ENCODE measurements around the gene SELENOF. TPM values are rescaled to one million over a fixed set of nuclear protein-coding genes. Genes with fewer than 3 reads are reported as not detected.
A peak's percentile ranks its signal among the peaks of the same experiment; 100 is the strongest.
"Not testable (repeated sequence)": the region's sequence is repeated elsewhere in the genome, so short reads cannot be mapped to it uniquely, and the experiment has no call there.

Gene SELENOF
- total RNA-seq, 2 experiments from 2014 or later: 137 to 138 TPM

DNA sequence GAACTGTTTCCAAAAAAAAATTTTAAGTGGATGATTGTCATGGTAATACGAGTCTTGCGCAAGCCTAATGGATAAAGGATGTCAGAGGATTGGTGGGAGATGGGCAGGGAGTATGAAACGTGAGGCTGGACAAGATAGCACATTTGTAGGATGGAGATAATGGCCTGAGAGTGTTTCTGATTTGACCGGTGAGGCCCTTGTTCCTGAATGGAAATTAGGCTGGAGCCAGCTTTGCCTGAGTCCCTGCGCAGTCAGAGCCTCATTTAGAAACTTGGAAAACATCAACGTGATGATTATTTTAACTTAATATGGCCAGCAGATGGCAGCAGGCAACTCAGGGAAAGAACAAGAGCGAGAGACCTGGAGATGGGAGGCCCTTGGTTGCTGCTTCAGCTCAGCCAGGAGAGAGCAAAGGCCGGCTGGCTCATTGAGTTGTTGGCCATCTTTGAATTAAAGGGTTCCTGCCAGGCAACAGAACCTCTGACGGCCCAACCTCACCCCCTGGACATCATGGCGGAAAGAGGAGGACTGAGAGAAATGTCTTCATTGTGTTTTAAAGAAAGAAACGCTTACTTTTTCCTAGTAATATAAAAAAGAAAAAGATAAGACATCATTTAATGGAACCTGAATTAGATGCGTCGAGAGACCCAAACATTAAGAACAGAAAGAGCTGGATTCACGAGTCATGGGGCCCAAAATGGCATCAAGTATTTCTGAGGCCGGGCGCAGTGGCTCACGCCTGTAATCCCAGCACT is 80.3 kb downstream of the SELENOF start:
- Mint-ChIP-seq H3K27ac (no peak overlapping the region), H3K36me3 (no peaks in the 10 kb centered on the region), H3K27me3 (peaks cover 2% of the 10 kb centered on the region), H3K9me3 (no peaks in the 10 kb centered on the region), H3K4me1 (peaks cover 4% of the 10 kb centered on the region), H3K4me3 (no peak overlapping the region)
- DNase-seq (peak; percentile 39), ATAC-seq (ENCODE audit: low read depth) (peak; percentile 66)
- POLR2A ChIA-PET: no interaction called here

DNA sequence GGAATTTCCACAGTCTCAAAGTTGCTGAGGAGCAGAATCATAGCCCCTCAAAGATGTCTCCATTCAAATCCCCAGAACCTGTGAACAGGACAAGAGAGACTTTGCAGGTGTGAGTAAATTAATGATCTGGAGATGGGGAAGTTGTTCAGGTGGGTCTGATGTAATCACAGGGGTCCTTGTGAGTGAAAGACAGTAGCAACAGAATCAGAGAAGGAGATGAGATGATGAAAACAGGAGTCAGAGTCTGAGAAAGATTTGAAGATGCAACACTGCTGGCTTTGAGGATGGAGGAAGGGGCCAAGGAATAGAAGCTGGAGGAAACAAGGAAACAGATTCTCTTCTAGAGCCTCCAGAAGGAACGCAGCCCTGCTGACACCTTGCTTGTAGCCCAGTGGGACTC is 81.5 kb downstream of the SELENOF start:
- H3K27ac Mint-ChIP-seq: no peak overlapping the region
- H3K4me1 Mint-ChIP-seq: peaks cover 4% of the 10 kb centered on the region
- H3K36me3 Mint-ChIP-seq: no peaks in the 10 kb centered on the region
- H3K9me3 Mint-ChIP-seq: no peaks in the 10 kb centered on the region
- ATAC-seq (ENCODE audit: low read depth) (no peak), DNase-seq (no peak)
- H3K4me3 Mint-ChIP-seq: no peak overlapping the region
- POLR2A ChIA-PET: no interaction called here
- peaks cover 2% of the 10 kb centered on the region for H3K27me3 Mint-ChIP-seq

- Mint-ChIP-seq H3K4me3 (no peak overlapping the region), H3K27me3 (peaks cover 4% of the 10 kb centered on the region), H3K9me3 (no peaks in the 10 kb centered on the region), H3K36me3 (no peaks in the 10 kb centered on the region), H3K27ac (no peak overlapping the region), H3K4me1 (peaks cover 4% of the 10 kb centered on the region)
- ATAC-seq (ENCODE audit: low read depth): no peak
- DNase-seq: no peak
- POLR2A ChIA-PET: interaction anchor here (0.7 kb wide), 1 partner anchor 331 kb away, joined by 3 read pairs; no protein-coding TSS in a partner anchor
These were observed 84.6 kb downstream of the SELENOF start for GRCh38 chr1:86829321-86829720.

- POLR2A ChIA-PET: no interaction called here
- Mint-ChIP-seq H3K27ac (no peak overlapping the region), H3K9me3 (no peaks in the 10 kb centered on the region)
These were observed 85.9 kb downstream of the SELENOF start for GRCh38 chr1:86828024-86828423.

DNA sequence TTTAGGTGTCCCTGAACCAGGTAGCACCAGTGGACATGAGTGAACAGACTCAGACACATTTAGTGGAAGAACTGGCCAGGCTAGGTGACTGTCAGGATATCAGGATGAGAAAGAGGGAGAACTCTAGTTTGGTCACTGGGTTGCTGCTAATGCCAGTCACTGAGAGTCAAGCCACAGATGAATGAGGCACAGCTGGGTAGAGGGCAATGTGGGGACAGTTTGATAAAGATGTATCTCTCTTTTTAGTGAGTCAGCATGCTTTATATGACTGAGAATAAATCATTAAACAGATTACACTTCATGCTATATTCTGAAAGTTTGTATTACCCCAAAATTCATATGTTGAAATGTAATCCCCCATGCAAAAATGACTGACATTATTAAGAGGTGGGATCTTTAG is 87.1 kb downstream of the SELENOF start:
- POLR2A ChIA-PET: no interaction called here
- no peak for DNase-seq

More at GRCh38 chr1:86828024-86828423, 85.9 kb downstream of the SELENOF start:
- H3K4me3 Mint-ChIP-seq: no peak overlapping the region
- no peaks in the 10 kb centered on the region for H3K4me1 Mint-ChIP-seq
- no peaks in the 10 kb centered on the region for H3K36me3 Mint-ChIP-seq
- DNase-seq: no peak
- H3K27me3 Mint-ChIP-seq: peaks cover 11% of the 10 kb centered on the region
- ATAC-seq (ENCODE audit: low read depth): no peak

GRCh38 chr1:86825319-86825718 is 88.6 kb downstream of the SELENOF start:
- POLR2A ChIA-PET: no interaction called here
- Mint-ChIP-seq H3K36me3 (no peaks in the 10 kb centered on the region), H3K4me3 (no peak overlapping the region), H3K9me3 (no peaks in the 10 kb centered on the region), H3K27me3 (peaks cover 12% of the 10 kb centered on the region), H3K4me1 (peaks cover 1% of the 10 kb centered on the region), H3K27ac (no peak overlapping the region)
- no peak for DNase-seq
- no peak for ATAC-seq (ENCODE audit: low read depth)

More for the DNA sequence above, 87.1 kb downstream of the SELENOF start:
- no peak overlapping the region for H3K4me3 Mint-ChIP-seq
- no peaks in the 10 kb centered on the region for H3K9me3 Mint-ChIP-seq
- H3K4me1 Mint-ChIP-seq: peaks cover 1% of the 10 kb centered on the region
- H3K27ac Mint-ChIP-seq: no peak overlapping the region
- H3K27me3 Mint-ChIP-seq: peaks cover 10% of the 10 kb centered on the region
- H3K36me3 Mint-ChIP-seq: no peaks in the 10 kb centered on the region
- ATAC-seq (ENCODE audit: low read depth): no peak

GRCh38 chr1:86823821-86824500 is 90.0 kb downstream of the SELENOF start:
- Mint-ChIP-seq H3K4me1 (peaks cover 1% of the 10 kb centered on the region), H3K4me3 (no peak overlapping the region), H3K9me3 (peaks cover 3% of the 10 kb centered on the region), H3K27ac (no peak overlapping the region), H3K27me3 (peaks cover 12% of the 10 kb centered on the region), H3K36me3 (no peaks in the 10 kb centered on the region)
- no peak for ATAC-seq (ENCODE audit: low read depth)
- POLR2A ChIA-PET: no interaction called here
- DNase-seq: no peak

DNA sequence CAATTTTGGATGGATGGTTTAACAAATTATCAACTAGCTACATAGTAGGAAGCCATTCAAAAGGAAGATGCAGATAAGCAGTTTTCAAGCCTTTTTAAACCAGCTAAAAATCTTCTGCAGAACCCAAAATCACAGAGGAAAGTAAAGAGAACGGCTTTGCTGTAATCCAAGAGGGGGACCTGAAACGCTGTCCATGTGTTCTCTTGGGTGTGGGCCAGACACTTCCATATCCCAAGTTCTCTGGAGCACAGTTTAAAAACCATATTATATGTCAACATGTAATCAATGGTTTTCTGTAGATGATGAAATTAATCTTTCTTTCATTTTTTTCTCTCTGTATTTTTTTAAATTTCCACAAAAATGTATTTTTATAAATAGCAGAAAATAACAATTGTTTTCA is 90.5 kb downstream of the SELENOF start:
- Mint-ChIP-seq H3K36me3 (no peaks in the 10 kb centered on the region), H3K4me3 (no peak overlapping the region), H3K4me1 (peaks cover 1% of the 10 kb centered on the region), H3K9me3 (peaks cover 4% of the 10 kb centered on the region), H3K27me3 (peaks cover 12% of the 10 kb centered on the region), H3K27ac (no peak overlapping the region)
- POLR2A ChIA-PET: no interaction called here
- DNase-seq (no peak), ATAC-seq (ENCODE audit: low read depth) (no peak)

- DNase-seq (no peak), ATAC-seq (ENCODE audit: low read depth) (no peak)
- Mint-ChIP-seq H3K36me3 (no peaks in the 10 kb centered on the region), H3K4me1 (peaks cover 1% of the 10 kb centered on the region), H3K27me3 (peaks cover 12% of the 10 kb centered on the region), H3K9me3 (peaks cover 4% of the 10 kb centered on the region), H3K4me3 (no peak overlapping the region), H3K27ac (no peak overlapping the region)
- POLR2A ChIA-PET: no interaction called here
These were observed 91.5 kb downstream of the SELENOF start for GRCh38 chr1:86822459-86822858.

DNA sequence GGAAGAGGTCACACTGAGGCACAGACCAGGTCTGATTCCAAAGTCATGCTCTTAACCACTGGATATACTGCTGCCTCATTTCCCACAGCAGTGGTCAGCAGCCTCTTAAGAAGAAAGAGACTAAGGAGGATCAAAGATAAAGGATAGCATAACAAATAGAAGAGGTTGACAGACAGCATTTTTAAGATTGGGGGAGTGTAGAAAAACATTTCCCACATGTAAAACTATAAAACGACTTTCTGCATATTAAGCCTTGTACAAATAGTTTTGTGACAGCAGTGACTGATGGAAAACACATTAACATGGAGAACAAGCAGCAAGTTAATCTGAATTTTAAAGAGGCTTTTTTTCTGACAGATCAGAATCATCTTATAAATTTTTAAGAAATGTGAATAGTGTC is 92.0 kb downstream of the SELENOF start:
- Mint-ChIP-seq H3K27ac (no peak overlapping the region), H3K4me3 (no peak overlapping the region), H3K9me3 (peaks cover 4% of the 10 kb centered on the region), H3K4me1 (peaks cover 1% of the 10 kb centered on the region), H3K36me3 (no peaks in the 10 kb centered on the region), H3K27me3 (peaks cover 12% of the 10 kb centered on the region)
- no peak for ATAC-seq (ENCODE audit: low read depth)
- POLR2A ChIA-PET: no interaction called here
- DNase-seq: no peak

DNA sequence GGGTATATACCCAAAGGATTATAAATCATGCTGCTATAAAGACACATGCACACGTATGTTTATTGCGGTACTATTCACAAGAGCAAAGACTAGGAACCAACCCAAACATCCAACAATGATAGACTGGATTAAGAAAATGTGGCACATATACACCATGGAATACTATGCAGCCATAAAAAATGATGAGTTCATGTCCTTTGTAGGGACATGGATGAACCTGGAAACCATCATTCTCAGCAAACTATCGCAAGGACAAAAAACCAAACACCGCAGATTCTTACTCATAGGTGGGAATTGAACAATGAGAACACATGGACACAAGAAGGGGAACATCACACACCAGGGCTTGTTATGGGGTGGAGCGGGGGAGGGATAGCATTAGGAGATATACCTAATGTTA is 94.0 kb downstream of the SELENOF start:
- H3K27ac Mint-ChIP-seq; H3K36me3 Mint-ChIP-seq; DNase-seq; H3K4me3 Mint-ChIP-seq; H3K4me1 Mint-ChIP-seq; POLR2A ChIA-PET; ATAC-seq (ENCODE audit: low read depth); H3K9me3 Mint-ChIP-seq: not testable (repeated sequence)
- peaks cover 12% of the 10 kb centered on the region for H3K27me3 Mint-ChIP-seq

GRCh38 chr1:86817246-86817826 is 96.6 kb downstream of the SELENOF start:
- H3K27me3 Mint-ChIP-seq; H3K36me3 Mint-ChIP-seq; H3K4me1 Mint-ChIP-seq; H3K9me3 Mint-ChIP-seq; POLR2A ChIA-PET; H3K4me3 Mint-ChIP-seq; H3K27ac Mint-ChIP-seq; ATAC-seq (ENCODE audit: low read depth); DNase-seq: not testable (repeated sequence)

- ATAC-seq (ENCODE audit: low read depth); H3K27me3 Mint-ChIP-seq; H3K4me3 Mint-ChIP-seq; POLR2A ChIA-PET; H3K36me3 Mint-ChIP-seq; DNase-seq; H3K9me3 Mint-ChIP-seq; H3K27ac Mint-ChIP-seq; H3K4me1 Mint-ChIP-seq: not testable (repeated sequence)
These were observed 99.8 kb downstream of the SELENOF start for GRCh38 chr1:86814118-86814517.
